DMS53 treated with DMSO at 0.1 percent for 48 hours (cell line): ENCODE results near the gene ALOX5.

Experiments used
- DNase-seq: peaks from one replicate; lab custom pipeline; 2025; ENCODE audit not compliant: unreplicated experiment; lab: John Stamatoyannopoulos, UW

ALOX5 gene

GRCh38 chr10:45422866-45423659 is 49.0 kb downstream of the ALOX5 start:
- no peak for DNase-seq

DNA sequence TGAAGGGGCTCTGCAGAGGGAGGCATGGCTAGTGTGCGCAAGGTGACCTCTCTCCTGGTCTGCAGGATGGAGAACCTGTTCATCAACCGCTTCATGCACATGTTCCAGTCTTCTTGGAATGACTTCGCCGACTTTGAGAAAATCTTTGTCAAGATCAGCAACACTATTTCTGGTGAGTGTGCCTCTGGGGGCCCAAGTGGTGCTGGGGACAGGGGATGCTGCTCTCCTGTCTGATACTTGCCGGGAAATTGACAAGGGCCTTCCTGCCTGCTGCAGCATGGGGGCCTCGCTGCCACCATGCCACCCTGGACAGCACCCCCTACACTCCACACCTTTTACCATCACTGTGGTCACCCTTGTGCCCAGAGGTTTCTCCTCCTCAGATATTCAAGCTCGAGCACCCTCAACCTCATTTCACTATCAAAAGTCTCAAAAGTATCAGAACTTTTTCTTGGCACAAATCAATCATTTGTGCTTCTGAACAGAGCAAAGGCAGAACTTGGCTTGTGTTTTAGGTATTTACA is 50.0 kb downstream of the ALOX5 start:
- DNase-seq, result no peak

GRCh38 chr10:45424668-45425404 is 50.8 kb downstream of the ALOX5 start:
- DNase-seq, result no peak

DNA sequence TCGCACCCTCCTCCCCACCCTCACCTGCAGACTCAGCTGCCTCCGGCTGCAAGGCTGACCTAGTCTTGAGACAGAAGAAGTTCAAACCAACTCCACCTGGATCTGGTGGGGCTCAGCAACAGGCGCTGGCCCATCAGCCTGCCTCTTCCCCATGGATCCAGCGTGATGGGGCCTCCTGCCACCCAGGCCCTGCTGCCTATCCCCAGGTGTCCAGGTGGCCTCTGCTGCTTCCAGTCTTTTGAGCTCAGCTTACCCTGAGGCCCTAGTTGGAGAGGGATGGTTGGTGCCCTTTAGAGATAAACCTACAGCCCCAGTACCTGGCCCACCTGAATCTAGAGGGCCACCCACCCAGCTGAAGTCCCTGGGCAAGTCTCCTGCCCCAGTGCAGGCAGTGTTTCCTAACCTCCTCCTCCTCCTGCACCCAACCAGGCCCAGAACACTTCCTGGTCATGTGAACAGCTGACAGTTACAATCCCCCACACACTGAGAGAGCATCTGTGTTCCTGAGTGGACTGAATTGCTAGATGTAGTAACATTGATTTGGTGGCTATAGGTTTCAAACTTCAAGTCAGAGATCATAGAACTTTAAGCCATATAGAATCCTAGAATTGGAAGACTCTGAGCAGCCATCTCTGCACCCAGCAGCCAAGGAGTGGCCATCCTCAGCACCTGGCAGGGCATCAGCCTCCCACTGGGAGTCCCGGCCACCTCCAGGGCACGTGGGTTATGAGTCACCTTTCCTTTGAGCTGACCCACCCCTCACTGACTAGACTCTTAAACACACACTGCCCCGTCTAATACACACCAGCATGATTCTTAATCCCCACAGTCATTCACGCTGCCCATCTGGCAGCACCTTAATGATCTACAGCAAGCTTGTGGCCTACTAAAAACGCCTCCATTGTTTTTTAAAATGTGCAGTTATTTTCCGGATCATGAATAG is 51.9 kb downstream of the ALOX5 start:
- peak; percentile 69 for DNase-seq

GRCh38 chr10:45427262-45427969 is 53.4 kb downstream of the ALOX5 start:
- DNase-seq, result no peak

DNA sequence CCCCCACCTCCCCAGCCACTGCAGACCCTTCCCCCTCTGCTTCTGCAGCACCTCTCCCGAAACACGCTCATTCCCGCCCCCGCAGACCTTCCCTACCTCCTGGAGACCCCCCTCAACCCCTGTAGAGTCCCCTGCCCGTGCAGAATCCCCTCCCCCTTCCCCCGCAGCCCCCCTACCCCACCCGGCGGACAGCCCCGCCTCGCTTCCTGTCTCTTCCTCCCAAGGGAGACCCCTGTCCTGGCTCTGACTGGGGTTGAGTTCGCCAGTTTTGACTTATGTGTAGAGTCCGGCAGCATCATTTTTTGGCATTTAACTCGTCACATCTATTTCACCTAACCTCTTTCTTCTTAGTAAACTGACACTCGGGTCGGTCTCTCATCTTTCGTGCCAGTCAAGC is 54.0 kb downstream of the ALOX5 start:
- DNase-seq, result no peak

GRCh38 chr10:45428611-45429510 is 54.8 kb downstream of the ALOX5 start:
- no peak for DNase-seq

GRCh38 chr10:45429790-45430189 is 55.8 kb downstream of the ALOX5 start:
- no peak for DNase-seq

GRCh38 chr10:45432113-45432512 is 58.1 kb downstream of the ALOX5 start:
- no peak for DNase-seq

- DNase-seq, result no peak
Observed at GRCh38 chr10:45432700-45433472, 58.9 kb downstream of the ALOX5 start.

GRCh38 chr10:45433716-45434469 is 59.9 kb downstream of the ALOX5 start:
- no peak for DNase-seq

DNA sequence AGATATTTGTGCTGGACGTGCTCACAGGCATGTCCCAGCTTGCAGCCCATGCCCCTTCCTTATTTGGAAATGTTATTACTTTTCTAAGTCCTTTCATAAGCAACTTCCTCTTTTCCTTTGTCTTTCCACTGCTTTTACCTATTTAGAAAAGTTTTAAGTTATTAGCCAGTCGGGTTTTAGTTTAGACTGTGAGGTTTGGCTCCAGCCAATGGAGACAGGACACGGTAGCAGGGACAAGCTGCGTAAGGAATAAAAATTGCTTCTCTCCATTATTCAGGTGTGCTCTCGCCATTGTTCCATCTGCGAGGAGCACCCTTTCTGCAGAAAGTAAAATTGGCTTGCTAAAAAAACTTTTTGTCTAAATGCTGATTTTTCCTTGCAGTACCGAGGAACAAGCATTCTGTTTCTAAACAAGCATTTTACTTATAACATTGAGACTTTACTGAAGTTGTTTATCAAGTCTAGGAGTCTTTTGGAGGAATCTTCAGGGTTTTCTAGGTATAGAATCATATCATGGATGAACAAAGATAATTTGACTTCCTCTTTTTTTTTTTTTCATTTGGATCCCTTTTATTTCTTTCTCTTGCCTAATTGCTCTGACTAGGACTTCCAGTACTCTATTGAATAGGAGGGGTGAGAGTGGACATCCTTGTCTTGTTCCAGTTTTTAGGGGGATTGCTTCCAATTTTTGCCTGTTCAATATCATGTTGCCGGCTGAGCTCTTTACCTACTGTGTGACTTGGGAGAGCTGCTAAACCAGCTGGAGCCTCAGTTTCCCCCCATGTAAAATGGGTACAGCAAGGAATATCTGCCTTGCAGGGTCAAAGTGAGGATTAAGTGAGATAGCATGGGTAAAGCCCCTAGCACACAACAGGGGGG is 63.8 kb downstream of the ALOX5 start:
- DNase-seq, result no peak

DNA sequence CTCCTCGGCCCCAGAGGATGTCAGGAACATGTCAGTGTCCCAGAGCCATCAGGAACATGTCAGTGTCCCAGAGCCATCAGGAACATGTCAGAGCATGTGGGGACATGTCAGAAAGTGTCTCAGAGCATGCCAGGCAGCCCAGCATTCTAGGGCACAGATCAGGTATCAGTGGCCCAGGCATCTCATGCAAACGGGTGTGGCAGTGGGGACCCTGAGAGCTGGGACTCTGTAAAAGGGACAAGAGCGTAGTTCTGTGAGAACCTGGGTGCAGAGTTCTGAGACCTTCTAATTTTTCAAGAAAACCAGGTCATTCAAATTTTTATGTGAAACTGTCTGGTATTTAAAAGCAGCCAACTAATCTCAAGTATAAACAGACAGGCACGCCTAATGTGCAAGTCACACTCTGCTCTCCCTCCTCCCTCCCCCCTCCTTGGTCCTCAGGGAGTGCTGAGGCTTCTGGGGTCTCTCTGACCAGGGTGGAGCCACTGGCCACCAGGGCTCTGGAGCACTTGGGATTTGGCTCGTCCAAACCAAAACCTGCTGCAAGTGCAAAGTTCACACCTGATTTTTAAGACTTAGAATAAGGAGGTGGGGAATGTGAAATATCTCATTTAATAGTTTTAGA is 64.6 kb downstream of the ALOX5 start:
- DNase-seq, result no peak

GRCh38 chr10:45439365-45439764 is 65.3 kb downstream of the ALOX5 start:
- DNase-seq, result no peak

- no peak for DNase-seq
Observed at GRCh38 chr10:45439873-45440272, 65.9 kb downstream of the ALOX5 start.

- no peak for DNase-seq
Observed at GRCh38 chr10:45440511-45441062, 66.6 kb downstream of the ALOX5 start.
